Measurements from ENCODE around the gene TMEM256. TPM values are rescaled to one million over a fixed set of nuclear protein-coding genes. Genes with fewer than 3 reads are reported as not detected.

TMEM256 gene
- total RNA-seq, 1 donor from 2014 or later, result 102 TPM

DNA sequence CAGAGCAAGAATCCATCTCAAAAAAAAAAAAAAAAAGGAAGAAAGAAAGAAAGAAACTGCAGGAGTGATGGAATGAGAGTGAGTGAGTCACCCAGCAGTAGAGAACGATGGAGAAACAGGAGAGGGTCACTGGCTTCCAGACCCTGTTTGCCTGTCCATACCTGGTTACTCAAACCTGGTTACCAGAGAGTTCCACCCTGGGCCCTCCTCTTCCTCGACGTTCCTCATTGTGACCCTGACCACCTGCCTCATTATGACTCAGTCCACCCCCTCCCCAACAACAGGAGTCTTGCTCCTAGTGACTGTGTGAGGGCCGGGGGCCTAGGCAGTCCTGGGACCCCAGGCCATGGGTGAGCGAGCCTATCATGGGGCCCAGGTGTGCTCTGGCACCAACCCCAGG is 24.7 kb upstream of the TMEM256 start, which contains the start of gene SPEM3:
TSS of gene SPEM3 (plus strand) at position 301 of the 400 bp plus-strand sequence. CDS start at position 347, 46 bp downstream.
- TF ChIP-seq, protein P1, sequence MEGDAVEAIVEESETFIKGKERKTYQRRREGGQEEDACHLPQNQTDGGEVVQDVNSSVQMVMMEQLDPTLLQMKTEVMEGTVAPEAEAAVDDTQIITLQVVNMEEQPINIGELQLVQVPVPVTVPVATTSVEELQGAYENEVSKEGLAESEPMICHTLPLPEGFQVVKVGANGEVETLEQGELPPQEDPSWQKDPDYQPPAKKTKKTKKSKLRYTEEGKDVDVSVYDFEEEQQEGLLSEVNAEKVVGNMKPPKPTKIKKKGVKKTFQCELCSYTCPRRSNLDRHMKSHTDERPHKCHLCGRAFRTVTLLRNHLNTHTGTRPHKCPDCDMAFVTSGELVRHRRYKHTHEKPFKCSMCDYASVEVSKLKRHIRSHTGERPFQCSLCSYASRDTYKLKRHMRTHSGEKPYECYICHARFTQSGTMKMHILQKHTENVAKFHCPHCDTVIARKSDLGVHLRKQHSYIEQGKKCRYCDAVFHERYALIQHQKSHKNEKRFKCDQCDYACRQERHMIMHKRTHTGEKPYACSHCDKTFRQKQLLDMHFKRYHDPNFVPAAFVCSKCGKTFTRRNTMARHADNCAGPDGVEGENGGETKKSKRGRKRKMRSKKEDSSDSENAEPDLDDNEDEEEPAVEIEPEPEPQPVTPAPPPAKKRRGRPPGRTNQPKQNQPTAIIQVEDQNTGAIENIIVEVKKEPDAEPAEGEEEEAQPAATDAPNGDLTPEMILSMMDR (IDR thresholded peaks at IDR 0.05; ENCODE audit: unreplicated experiment), result no peak
- H3K9me3 Mint-ChIP-seq (ENCODE audit: low read depth), result no peaks in the 10 kb centered on the region
- no peaks in the 10 kb centered on the region for H3K4me1 Mint-ChIP-seq (ENCODE audit: low read depth)
- H3K27me3 Mint-ChIP-seq, result no peaks in the 10 kb centered on the region
- no peaks in the 10 kb centered on the region for H3K36me3 Mint-ChIP-seq (ENCODE audit: insufficient read depth)
- H3K4me3 Mint-ChIP-seq (ENCODE audit: low read depth), result no peak within 1 kb of the TSS
- no peak for DNase-seq (ENCODE audit: low spot score, unreplicated experiment)
- H3K27ac Mint-ChIP-seq, result no peak within 1 kb of the TSS

DNA sequence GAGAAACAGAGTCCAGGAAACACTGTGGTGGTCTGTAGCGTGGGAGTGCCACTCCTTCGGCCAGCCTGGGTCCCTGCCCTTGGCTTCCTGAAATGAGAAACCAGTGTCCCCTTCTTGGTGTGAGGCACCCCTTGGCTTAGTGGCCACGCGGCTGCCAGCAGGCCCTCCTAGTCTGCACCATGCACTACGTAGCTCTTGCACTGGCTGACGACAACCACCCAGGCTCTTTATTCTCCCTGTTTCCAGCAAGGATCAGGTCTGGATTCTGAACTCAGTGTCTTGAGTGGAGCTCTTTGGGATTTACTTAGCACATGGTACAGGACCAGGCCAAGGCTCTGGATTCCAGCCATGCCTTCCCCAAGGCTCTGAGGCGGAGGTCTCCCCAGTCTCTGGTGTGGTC is 23.7 kb upstream of the TMEM256 start:
- H3K36me3 Mint-ChIP-seq (ENCODE audit: insufficient read depth), result no peaks in the 10 kb centered on the region
- no peaks in the 10 kb centered on the region for H3K27me3 Mint-ChIP-seq
- H3K4me3 Mint-ChIP-seq (ENCODE audit: low read depth), result no peak overlapping the region
- TF ChIP-seq, protein P1 (IDR thresholded peaks at IDR 0.05; ENCODE audit: unreplicated experiment), result no peak
- no peaks in the 10 kb centered on the region for H3K4me1 Mint-ChIP-seq (ENCODE audit: low read depth)
- no peak overlapping the region for H3K27ac Mint-ChIP-seq
- no peaks in the 10 kb centered on the region for H3K9me3 Mint-ChIP-seq (ENCODE audit: low read depth)
- no peak for DNase-seq (ENCODE audit: low spot score, unreplicated experiment)

DNA sequence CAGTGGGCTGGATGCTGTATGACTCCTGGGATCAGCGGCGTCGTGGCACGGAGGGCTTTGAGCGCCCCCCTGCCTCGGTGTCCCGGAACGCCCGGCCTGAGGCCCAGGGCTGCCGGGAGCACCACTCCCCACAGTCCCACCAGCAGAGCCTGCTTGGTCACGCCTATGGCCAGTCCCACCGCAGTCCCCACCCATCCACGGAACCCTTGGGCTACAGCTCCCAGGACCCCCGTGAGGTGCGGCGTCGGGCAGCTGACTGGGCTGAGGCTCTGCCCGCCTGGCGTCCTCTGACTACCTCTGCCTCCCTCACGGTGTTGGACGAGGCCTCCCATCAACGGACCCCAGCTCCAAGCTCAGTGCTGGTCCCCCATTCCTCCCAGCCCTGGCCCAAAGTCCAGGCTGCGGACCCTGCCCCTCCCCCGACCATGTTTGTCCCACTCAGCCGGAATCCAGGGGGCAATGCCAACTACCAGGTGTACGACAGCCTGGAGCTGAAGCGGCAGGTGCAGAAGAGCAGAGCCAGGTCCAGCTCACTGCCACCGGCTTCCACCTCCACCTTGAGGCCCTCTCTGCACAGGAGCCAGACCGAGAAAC is 23.1 kb upstream of the TMEM256 start:
- Mint-ChIP-seq H3K36me3 (ENCODE audit: insufficient read depth) (no peaks in the 10 kb centered on the region), H3K4me3 (ENCODE audit: low read depth) (no peak overlapping the region), H3K4me1 (ENCODE audit: low read depth) (no peaks in the 10 kb centered on the region), H3K27me3 (no peaks in the 10 kb centered on the region), H3K27ac (no peak overlapping the region), H3K9me3 (ENCODE audit: low read depth) (no peaks in the 10 kb centered on the region)
- TF ChIP-seq, protein P1 (IDR thresholded peaks at IDR 0.05; ENCODE audit: unreplicated experiment), result no peak
- DNase-seq (ENCODE audit: low spot score, unreplicated experiment), result no peak

DNA sequence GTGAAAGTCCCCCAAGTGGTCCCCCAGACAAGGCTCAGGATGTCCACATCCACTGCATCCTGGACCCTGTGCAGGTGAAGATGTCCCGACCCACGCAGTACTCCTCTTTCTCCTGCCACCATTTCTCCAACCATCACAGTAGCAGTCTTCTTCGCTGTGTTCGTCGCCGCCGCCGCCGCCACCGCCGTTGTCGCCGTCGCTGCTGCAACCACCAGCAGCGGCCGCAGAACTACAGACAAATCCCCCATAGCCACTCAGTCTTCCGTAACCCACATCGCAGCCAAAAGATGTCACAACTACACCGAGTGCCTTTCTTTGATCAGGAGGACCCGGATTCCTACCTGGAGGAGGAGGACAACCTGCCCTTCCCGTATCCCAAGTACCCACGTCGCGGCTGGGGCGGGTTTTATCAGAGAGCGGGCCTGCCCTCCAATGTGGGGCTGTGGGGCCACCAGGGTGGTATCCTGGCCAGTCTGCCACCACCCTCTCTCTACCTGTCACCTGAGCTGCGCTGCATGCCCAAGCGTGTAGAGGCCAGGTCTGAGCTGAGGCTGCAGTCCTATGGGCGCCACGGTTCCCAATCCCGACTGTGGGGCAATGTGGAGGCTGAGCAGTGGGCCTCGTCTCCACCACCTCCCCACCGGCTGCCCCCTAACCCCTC is 22.4 kb upstream of the TMEM256 start:
- no peaks in the 10 kb centered on the region for H3K27me3 Mint-ChIP-seq
- H3K4me3 Mint-ChIP-seq (ENCODE audit: low read depth), result no peak overlapping the region
- H3K36me3 Mint-ChIP-seq (ENCODE audit: insufficient read depth), result no peaks in the 10 kb centered on the region
- H3K4me1 Mint-ChIP-seq (ENCODE audit: low read depth), result no peaks in the 10 kb centered on the region
- no peak for DNase-seq (ENCODE audit: low spot score, unreplicated experiment)
- no peaks in the 10 kb centered on the region for H3K9me3 Mint-ChIP-seq (ENCODE audit: low read depth)
- TF ChIP-seq, protein P1 (IDR thresholded peaks at IDR 0.05; ENCODE audit: unreplicated experiment), result no peak
- no peak overlapping the region for H3K27ac Mint-ChIP-seq

DNA sequence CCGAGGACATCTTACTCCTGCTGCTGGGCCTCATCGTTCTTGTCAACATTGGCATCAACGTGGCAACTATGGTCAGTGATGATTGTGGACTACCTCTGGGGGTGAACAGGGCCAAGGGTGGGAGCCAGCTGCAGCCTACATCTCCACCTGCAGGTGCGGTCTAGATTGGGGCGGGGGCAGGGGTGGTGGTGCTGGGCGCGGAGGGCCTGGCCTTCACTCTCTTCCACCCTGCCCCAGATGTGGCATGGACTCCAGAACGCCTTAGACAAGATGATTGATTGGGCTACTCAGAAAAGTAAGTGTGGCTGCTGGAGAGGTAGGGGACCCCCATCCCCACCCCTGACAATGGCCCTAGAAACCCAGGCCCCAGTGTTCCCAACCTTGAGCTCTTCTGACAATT is 21.9 kb upstream of the TMEM256 start:
- H3K27ac Mint-ChIP-seq, result no peak overlapping the region
- DNase-seq (ENCODE audit: low spot score, unreplicated experiment), result no peak
- H3K9me3 Mint-ChIP-seq (ENCODE audit: low read depth), result no peaks in the 10 kb centered on the region
- no peak overlapping the region for H3K4me3 Mint-ChIP-seq (ENCODE audit: low read depth)
- no peaks in the 10 kb centered on the region for H3K4me1 Mint-ChIP-seq (ENCODE audit: low read depth)
- TF ChIP-seq, protein P1 (IDR thresholded peaks at IDR 0.05; ENCODE audit: unreplicated experiment), result no peak
- H3K27me3 Mint-ChIP-seq, result no peaks in the 10 kb centered on the region
- no peaks in the 10 kb centered on the region for H3K36me3 Mint-ChIP-seq (ENCODE audit: insufficient read depth)
